Stomach (tissue), 9 donors: ENCODE results near the gene SORCS2. TPM values are rescaled to one million over a fixed set of nuclear protein-coding genes. Genes with fewer than 3 reads are reported as not detected.

Source experiments
- DNase-seq, 2 donors: peaks; one replicate each; pipeline versions ENCODE4 v3.0.0 to v3.0.0-alpha.2; 2013 to 2019
- H3K27ac ChIP-seq, 5 donors: fragments of 200-600 bp in 4 of 5; sonication (generic) in 4 of 5; one replicate each; pipeline ENCODE4 v1.5.1; 2013 to 2019; ENCODE audit warnings: mild to moderate bottlenecking in 1 of 5, moderate library complexity in 1 of 5
- H3K27me3 ChIP-seq, 3 donors: fragments of 200-600 bp; sonication (generic); one replicate each; pipeline ENCODE4 v1.5.1; 2017 to 2019; ENCODE audit warnings: mixed run types in 1 of 3
- H3K36me3 ChIP-seq, 4 donors: fragments of 200-600 bp; sonication (generic); 1 replicate in 3 of 4; 2 replicates in 1 of 4; pipeline ENCODE4 v1.5.1; 2016 to 2019
- H3K4me1 ChIP-seq, 4 donors: fragments of 200-600 bp; sonication (generic); one replicate each; pipeline ENCODE4 v1.5.1; 2016 to 2019
- H3K4me3 ChIP-seq, 4 donors: fragments of 200-600 bp; sonication (generic) in 3 of 4; one replicate each; pipeline ENCODE4 v1.5.1; 2016 to 2019; ENCODE audit warnings: mild to moderate bottlenecking in 1 of 4
- H3K9me3 ChIP-seq, 4 donors: fragments of 200-600 bp; sonication (generic); one replicate each; pipeline ENCODE4 v1.5.1; 2016 to 2019
- CTCF ChIP-seq, 7 experiments: fragments of 450-650 bp in 4 of 7; fragments of 200-600 bp in 3 of 7; sonication (generic) in 3 of 7; IDR thresholded peaks; one replicate each; pipeline ENCODE4 v1.5.1; 2016 to 2019; ENCODE audit warnings: antibody characterized with exemption in 7 of 7, control low read depth in 2 of 7, mild to moderate bottlenecking in 1 of 7
- EP300 ChIP-seq: sonication (generic); formaldehyde crosslinking; IDR thresholded peaks from one replicate; pipeline ENCODE4 v1.6.1; 2017; ENCODE audit warnings: antibody characterized with exemption
- POLR2A ChIP-seq, 4 donors: fragments of 450-650 bp; IDR thresholded peaks; one replicate each; pipeline ENCODE4 v1.6.1; 2016; ENCODE audit warnings: antibody characterized with exemption in 4 of 4, control low read depth in 2 of 4, mild to moderate bottlenecking in 1 of 4, moderate library complexity in 1 of 4
- POLR2AphosphoS5 ChIP-seq, 3 donors: sonication (generic); formaldehyde crosslinking; IDR thresholded peaks; one replicate each; pipeline ENCODE4 v1.6.1; 2016; ENCODE audit warnings: antibody characterized with exemption in 3 of 3
- WGBS, 5 donors: extraction: QIAGEN DNeasy Blood & Tissue Kit in 3 of 5; methylation state at CpG; one replicate each; pipeline versions ENCODE4 v1.1.5 to v1.1.7; 2013 to 2018; 5-methylcytosine and 5-hydroxymethylcytosine counted together
- intact Hi-C: fragments of 100-400 bp; cut with DNase I; formaldehyde crosslinking; loops from one replicate; pipeline ENCODE4 v1.15.1; 2023; ENCODE audit warnings: low total_unique reads
- polyA plus RNA-seq, 3 donors: library from polyadenylated mRNA; stranded (reverse); fragments of 200-250 nt; gene quantifications; one replicate each; pipeline ENCODE4 v1.2.3, GENCODE V29; 2013
- total RNA-seq, 5 donors: library from RNA; depleted of rRNA; stranded (reverse); fragments of >200 nt; gene quantifications; one replicate each; pipeline versions ENCODE4 v1.1.0 to v1.2.3, GENCODE V29; 2014 to 2016
- donor health status: healthy with polysubstance abuse.
- donor health status: Bipolar disorder and iron deficiency.
- donor health status: healthy.

Gene SORCS2
- total and polyA plus RNA-seq, 8 donors, result under 0.01 to 13.0 (median 0.50) TPM; not detected in 1

DNA sequence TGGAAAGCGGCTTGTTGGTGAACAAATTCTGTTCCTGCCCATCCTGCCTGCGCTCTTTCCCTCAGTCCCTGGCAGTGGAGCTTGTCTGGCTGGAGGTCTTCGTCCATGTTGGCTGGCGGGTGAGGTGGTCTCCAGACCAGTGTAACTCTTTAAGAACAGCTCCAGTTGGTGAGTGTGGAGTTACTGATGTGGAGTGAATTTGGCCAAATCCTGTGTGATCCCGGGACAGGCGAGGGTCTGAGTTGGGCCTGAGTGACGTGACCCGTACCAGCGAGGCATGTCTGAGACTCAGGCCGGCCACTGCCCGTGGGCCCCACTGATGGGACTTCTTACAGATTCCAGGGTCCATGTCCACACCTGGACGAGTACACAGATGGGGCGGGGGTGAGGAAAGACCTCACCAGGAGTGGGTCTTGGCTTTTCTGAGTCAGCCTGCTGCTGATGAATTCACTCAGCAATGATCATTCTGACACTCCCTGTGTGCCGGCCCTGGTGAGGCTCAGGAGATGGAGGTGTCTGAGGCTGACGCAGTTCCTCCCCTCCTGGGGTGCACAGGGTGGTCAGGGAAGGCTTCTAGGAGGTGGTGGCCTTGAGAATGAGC is 196.9 kb downstream of the SORCS2 start:
- Histone ChIP-seq H3K4me3 (no peak overlapping the region), H3K27me3 (peaks cover 0 to 34% (median 7%) of the 10 kb centered on the region in 3 donors), H3K9me3 (no peaks in the 10 kb centered on the region), H3K36me3 (no peaks in the 10 kb centered on the region), H3K27ac (no peak overlapping the region), H3K4me1 (no peaks in the 10 kb centered on the region)
- DNase-seq, result peak in 1 of 2 donors; percentile 17
- intact Hi-C loops, result no loop called here
- 80 to 93% (median 91%) methylated on average over 12 to 15 of the region's 15 CpGs for WGBS, 5 donors
- no peak for TF ChIP-seq CTCF (IDR thresholded peaks at IDR 0.05)
- no peak for TF ChIP-seq POLR2AphosphoS5 (IDR thresholded peaks at IDR 0.05)
- TF ChIP-seq POLR2A (IDR thresholded peaks at IDR 0.05), result no peak
- no peak for TF ChIP-seq EP300

GRCh38 chr4:7389719-7390118 is 197.4 kb downstream of the SORCS2 start:
- TF ChIP-seq CTCF (IDR thresholded peaks at IDR 0.05), result no peak
- TF ChIP-seq EP300, result no peak
- TF ChIP-seq POLR2AphosphoS5 (IDR thresholded peaks at IDR 0.05), result no peak
- TF ChIP-seq POLR2A (IDR thresholded peaks at IDR 0.05), result no peak
- no peaks in the 10 kb centered on the region for H3K4me1 ChIP-seq
- H3K27me3 ChIP-seq, result peaks cover 0 to 39% (median 7%) of the 10 kb centered on the region in 3 donors
- DNase-seq, result peak in 1 of 2 donors; percentile 16
- no peak overlapping the region for H3K27ac ChIP-seq
- no peaks in the 10 kb centered on the region for H3K9me3 ChIP-seq
- no peaks in the 10 kb centered on the region for H3K36me3 ChIP-seq
- H3K4me3 ChIP-seq, result no peak overlapping the region
- intact Hi-C loops, result no loop called here
- 48 to 59% (median 50%) methylated on average over 9 to 12 of the region's 12 CpGs for WGBS, 5 donors

GRCh38 chr4:7390336-7390735 is 198.0 kb downstream of the SORCS2 start:
- peaks cover 0 to 40% (median 7%) of the 10 kb centered on the region in 3 donors for H3K27me3 ChIP-seq
- no peak for TF ChIP-seq EP300
- no peak for TF ChIP-seq CTCF (IDR thresholded peaks at IDR 0.05)
- no peak for TF ChIP-seq POLR2A (IDR thresholded peaks at IDR 0.05)
- TF ChIP-seq POLR2AphosphoS5 (IDR thresholded peaks at IDR 0.05), result no peak
- intact Hi-C loops, result no loop called here
- no peak overlapping the region for H3K27ac ChIP-seq
- H3K9me3 ChIP-seq, result no peaks in the 10 kb centered on the region
- H3K4me1 ChIP-seq, result no peaks in the 10 kb centered on the region
- 83 to 91% (median 87%) methylated on average over 13 of the region's 13 CpGs for WGBS, 5 donors
- no peaks in the 10 kb centered on the region for H3K36me3 ChIP-seq
- DNase-seq, result peak in 1 of 2 donors; percentile 18
- H3K4me3 ChIP-seq, result no peak overlapping the region

GRCh38 chr4:7390906-7391636 is 198.7 kb downstream of the SORCS2 start:
- 69 to 82% (median 77%) methylated on average over 17 to 18 of the region's 18 CpGs for WGBS, 5 donors
- Histone ChIP-seq H3K4me1 (no peaks in the 10 kb centered on the region), H3K27ac (no peak overlapping the region), H3K36me3 (no peaks in the 10 kb centered on the region), H3K9me3 (no peaks in the 10 kb centered on the region), H3K27me3 (peaks cover 0 to 48% (median 7%) of the 10 kb centered on the region in 3 donors), H3K4me3 (no peak overlapping the region)
- intact Hi-C loops, result no loop called here
- TF ChIP-seq POLR2AphosphoS5 (IDR thresholded peaks at IDR 0.05) (no peak), CTCF (IDR thresholded peaks at IDR 0.05) (no peak), POLR2A (IDR thresholded peaks at IDR 0.05) (no peak), EP300 (no peak)
- DNase-seq, result peak in 1 of 2 donors; percentile 18
